ENCODE measurements around the gene APOL1.

Gene APOL1

GRCh38 chr22:36277482-36278291 is 24.8 kb downstream of the APOL1 start:
- DNase-seq, result peak; percentile 78
- Mint-ChIP-seq H3K36me3 (peaks cover 27% of the 10 kb centered on the region), H3K9me3 (no peaks in the 10 kb centered on the region), H3K4me1 (peaks cover 39% of the 10 kb centered on the region), H3K27me3 (no peaks in the 10 kb centered on the region), H3K4me3 (peak overlapping the region; percentile 32), H3K27ac (peak overlapping the region; percentile 82)
- CTCF ChIA-PET, result interaction anchor here (0.7 to 4.0 kb wide), 18 partner anchors 9 to 233 kb away, joined by 3 to 18 read pairs (median 3); partner anchors contain the start of genes APOL2 and APOL4

GRCh38 chr22:36279219-36279666 is 26.3 kb downstream of the APOL1 start:
- Mint-ChIP-seq H3K27ac (peak overlapping the region; percentile 58), H3K4me1 (peaks cover 34% of the 10 kb centered on the region), H3K9me3 (no peaks in the 10 kb centered on the region), H3K36me3 (peaks cover 37% of the 10 kb centered on the region), H3K4me3 (no peak overlapping the region), H3K27me3 (no peaks in the 10 kb centered on the region)
- CTCF ChIA-PET, result interaction anchor here (1.0 to 2.4 kb wide), 8 partner anchors 7 to 215 kb away, joined by 3 to 14 read pairs (median 3); partner anchors contain the start of gene APOL2
- no peak for DNase-seq

- peak; percentile 20 for DNase-seq
- Mint-ChIP-seq H3K4me3 (no peak overlapping the region), H3K27ac (peak overlapping the region; percentile 45), H3K36me3 (peaks cover 44% of the 10 kb centered on the region), H3K9me3 (no peaks in the 10 kb centered on the region), H3K27me3 (no peaks in the 10 kb centered on the region), H3K4me1 (peaks cover 29% of the 10 kb centered on the region)
- CTCF ChIA-PET, result interaction anchor here (0.6 to 1.7 kb wide), 4 partner anchors 21 to 1327 kb away, joined by 3 to 4 read pairs (median 3); no protein-coding TSS in a partner anchor
Observed at GRCh38 chr22:36280379-36280778, 27.4 kb downstream of the APOL1 start.

GRCh38 chr22:36281781-36282327 is 28.9 kb downstream of the APOL1 start:
- H3K9me3 Mint-ChIP-seq, result no peaks in the 10 kb centered on the region
- CTCF ChIA-PET, result interaction anchor here (0.8 kb wide), 1 partner anchor 12 kb away, joined by 3 read pairs; no protein-coding TSS in a partner anchor
- H3K27me3 Mint-ChIP-seq, result no peaks in the 10 kb centered on the region
- H3K4me1 Mint-ChIP-seq, result peaks cover 25% of the 10 kb centered on the region
- no peak overlapping the region for H3K4me3 Mint-ChIP-seq
- DNase-seq, result no peak
- peaks cover 54% of the 10 kb centered on the region for H3K36me3 Mint-ChIP-seq
- no peak overlapping the region for H3K27ac Mint-ChIP-seq

- DNase-seq, result no peak
- H3K27ac Mint-ChIP-seq, result peak overlapping the region; percentile 28
- CTCF ChIA-PET, result no interaction called here
- H3K9me3 Mint-ChIP-seq, result no peaks in the 10 kb centered on the region
- H3K27me3 Mint-ChIP-seq, result no peaks in the 10 kb centered on the region
- peaks cover 25% of the 10 kb centered on the region for H3K4me1 Mint-ChIP-seq
- H3K4me3 Mint-ChIP-seq, result no peak overlapping the region
- H3K36me3 Mint-ChIP-seq, result peaks cover 59% of the 10 kb centered on the region
Observed at GRCh38 chr22:36282328-36282831, 29.4 kb downstream of the APOL1 start.

GRCh38 chr22:36284171-36284571 is 31.2 kb downstream of the APOL1 start:
- no peaks in the 10 kb centered on the region for H3K27me3 Mint-ChIP-seq
- H3K36me3 Mint-ChIP-seq, result peaks cover 75% of the 10 kb centered on the region
- no peak overlapping the region for H3K27ac Mint-ChIP-seq
- no peak for DNase-seq
- CTCF ChIA-PET, result no interaction called here
- no peak overlapping the region for H3K4me3 Mint-ChIP-seq
- no peaks in the 10 kb centered on the region for H3K9me3 Mint-ChIP-seq
- peaks cover 31% of the 10 kb centered on the region for H3K4me1 Mint-ChIP-seq

GRCh38 chr22:36285017-36285416 is 32.1 kb downstream of the APOL1 start:
- H3K4me1 Mint-ChIP-seq, result peaks cover 37% of the 10 kb centered on the region
- no peaks in the 10 kb centered on the region for H3K9me3 Mint-ChIP-seq
- CTCF ChIA-PET, result interaction anchor here (1.2 to 4.2 kb wide), 5 partner anchors 9 to 82 kb away, joined by 3 to 25 read pairs (median 14); no protein-coding TSS in a partner anchor
- H3K4me3 Mint-ChIP-seq, result no peak overlapping the region
- DNase-seq, result no peak
- H3K36me3 Mint-ChIP-seq, result peaks cover 78% of the 10 kb centered on the region
- no peaks in the 10 kb centered on the region for H3K27me3 Mint-ChIP-seq
- H3K27ac Mint-ChIP-seq, result no peak overlapping the region

- H3K27ac Mint-ChIP-seq, result no peak overlapping the region
- H3K4me1 Mint-ChIP-seq, result peaks cover 40% of the 10 kb centered on the region
- no peaks in the 10 kb centered on the region for H3K27me3 Mint-ChIP-seq
- no peaks in the 10 kb centered on the region for H3K9me3 Mint-ChIP-seq
- H3K36me3 Mint-ChIP-seq, result peaks cover 75% of the 10 kb centered on the region
- no peak for DNase-seq
- H3K4me3 Mint-ChIP-seq, result no peak overlapping the region
- CTCF ChIA-PET, result interaction anchor here (1.1 to 4.2 kb wide), 11 partner anchors 8 to 185 kb away, joined by 3 to 25 read pairs (median 5); no protein-coding TSS in a partner anchor
Observed at GRCh38 chr22:36285545-36285944, 32.6 kb downstream of the APOL1 start.

- Mint-ChIP-seq H3K27ac (peak overlapping the region; percentile 86), H3K9me3 (no peaks in the 10 kb centered on the region), H3K27me3 (no peaks in the 10 kb centered on the region), H3K36me3 (peaks cover 71% of the 10 kb centered on the region), H3K4me1 (peaks cover 44% of the 10 kb centered on the region), H3K4me3 (no peak overlapping the region)
- peak; percentile 74 for DNase-seq
- CTCF ChIA-PET, result interaction anchor here (0.6 to 4.2 kb wide), 14 partner anchors 8 to 184 kb away, joined by 3 to 25 read pairs (median 5); no protein-coding TSS in a partner anchor
Observed at GRCh38 chr22:36286096-36286957, 33.4 kb downstream of the APOL1 start.

- no peak overlapping the region for H3K4me3 Mint-ChIP-seq
Observed at GRCh38 chr22:36287881-36288515, 35.1 kb downstream of the APOL1 start.

GRCh38 chr22:36288571-36289405 is 35.9 kb downstream of the APOL1 start:
- Mint-ChIP-seq H3K9me3 (no peaks in the 10 kb centered on the region), H3K27ac (peak overlapping the region; percentile 87), H3K36me3 (peaks cover 73% of the 10 kb centered on the region), H3K27me3 (no peaks in the 10 kb centered on the region), H3K4me1 (peaks cover 62% of the 10 kb centered on the region), H3K4me3 (no peak overlapping the region)
- DNase-seq, result no peak
- CTCF ChIA-PET, result interaction anchor here (0.9 to 4.2 kb wide), 6 partner anchors 9 to 194 kb away, joined by 3 to 25 read pairs (median 8); no protein-coding TSS in a partner anchor

More at GRCh38 chr22:36287881-36288515, 35.1 kb downstream of the APOL1 start:
- CTCF ChIA-PET, result interaction anchor here (0.9 to 4.2 kb wide), 5 partner anchors 10 to 194 kb away, joined by 3 to 25 read pairs (median 8); no protein-coding TSS in a partner anchor
- Mint-ChIP-seq H3K36me3 (peaks cover 73% of the 10 kb centered on the region), H3K27ac (peak overlapping the region; percentile 87), H3K4me1 (peaks cover 59% of the 10 kb centered on the region), H3K27me3 (no peaks in the 10 kb centered on the region), H3K9me3 (no peaks in the 10 kb centered on the region)
- DNase-seq, result no peak

- peaks cover 66% of the 10 kb centered on the region for H3K4me1 Mint-ChIP-seq
- no peaks in the 10 kb centered on the region for H3K9me3 Mint-ChIP-seq
- no peaks in the 10 kb centered on the region for H3K27me3 Mint-ChIP-seq
- no peak for DNase-seq
- CTCF ChIA-PET, result interaction anchor here (1.1 to 1.3 kb wide), 2 partner anchors 12 to 193 kb away, joined by 5 to 7 read pairs; no protein-coding TSS in a partner anchor
- H3K4me3 Mint-ChIP-seq, result peak overlapping the region; percentile 24
- peak overlapping the region; percentile 87 for H3K27ac Mint-ChIP-seq
- H3K36me3 Mint-ChIP-seq, result peaks cover 75% of the 10 kb centered on the region
Observed at GRCh38 chr22:36289406-36289870, 36.5 kb downstream of the APOL1 start.

Measured in activated naive CD4-positive, alpha-beta T cell treated with anti-CD3 and anti-CD28 coated beads, Interleukin-2, amount 10 ng/mL, durations not matched to agents 7 days and 5 days (primary cell).